Ovary (tissue), 3 donors: Measurements from ENCODE around the gene PFN2.

Experiments
- EP300 ChIP-seq: sonication (generic); formaldehyde crosslinking; IDR thresholded peaks from one replicate; pipeline ENCODE4 v1.6.1; 2017; ENCODE audit warnings: antibody characterized with exemption
- POLR2A ChIP-seq: fragments of 450-650 bp; IDR thresholded peaks from one replicate; pipeline ENCODE4 v1.6.1; 2017; ENCODE audit warnings: antibody characterized with exemption, mild to moderate bottlenecking, moderate library complexity
- TF ChIP-seq, protein P1 (sequence below), 3 donors: fragments of 450-650 bp in 2 of 3; fragments of 200-600 bp in 1 of 3; IDR thresholded peaks; one replicate each; pipeline versions ENCODE4 v1.5.1 to v1.8.0; 2016 to 2022; ENCODE audit warnings: antibody characterized with exemption in 3 of 3, mild to moderate bottlenecking in 1 of 3
- donor health status: DM: no; HTN: no; CAD: no.

DNA sequence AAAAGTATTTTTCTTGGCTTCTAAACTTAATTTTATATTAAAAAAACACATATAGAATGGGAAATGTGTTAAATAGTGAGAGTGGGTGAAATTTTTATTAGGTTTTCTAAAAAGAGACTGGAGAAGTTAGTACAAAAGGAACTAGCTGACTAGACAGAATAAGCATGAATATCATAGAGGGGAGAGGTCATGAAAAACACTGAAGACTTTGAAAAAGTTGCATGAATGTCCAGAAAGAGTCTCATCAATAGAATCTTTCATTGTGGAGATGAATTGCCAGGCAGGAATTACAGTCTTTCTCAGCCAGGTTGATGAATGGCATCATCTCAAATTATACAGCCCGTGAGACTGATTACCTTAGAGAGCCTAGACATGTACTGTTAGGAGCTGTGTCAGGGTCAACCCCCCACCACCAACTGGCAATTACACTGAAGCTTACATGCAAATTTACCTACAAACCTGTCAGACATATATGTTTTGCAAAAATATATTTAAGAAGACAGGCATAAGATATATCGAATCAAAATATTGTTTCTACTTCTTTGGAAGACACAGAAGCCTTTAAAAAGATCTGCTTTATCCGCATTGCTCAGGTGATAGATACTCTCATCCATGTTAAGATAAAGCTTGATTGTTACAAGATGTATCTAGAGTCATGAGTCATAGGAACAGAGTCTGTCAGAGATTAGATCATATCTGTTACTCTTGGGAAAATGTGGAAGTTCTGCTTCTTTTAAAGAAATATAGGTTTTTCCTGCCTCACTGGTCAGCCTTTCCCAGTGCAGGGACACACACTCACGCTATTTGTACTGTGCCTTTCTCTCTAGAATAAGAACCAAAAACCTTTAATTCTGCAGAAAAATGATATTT, 34.8 kb upstream of the PFN2 start:
- TF ChIP-seq, protein P1, sequence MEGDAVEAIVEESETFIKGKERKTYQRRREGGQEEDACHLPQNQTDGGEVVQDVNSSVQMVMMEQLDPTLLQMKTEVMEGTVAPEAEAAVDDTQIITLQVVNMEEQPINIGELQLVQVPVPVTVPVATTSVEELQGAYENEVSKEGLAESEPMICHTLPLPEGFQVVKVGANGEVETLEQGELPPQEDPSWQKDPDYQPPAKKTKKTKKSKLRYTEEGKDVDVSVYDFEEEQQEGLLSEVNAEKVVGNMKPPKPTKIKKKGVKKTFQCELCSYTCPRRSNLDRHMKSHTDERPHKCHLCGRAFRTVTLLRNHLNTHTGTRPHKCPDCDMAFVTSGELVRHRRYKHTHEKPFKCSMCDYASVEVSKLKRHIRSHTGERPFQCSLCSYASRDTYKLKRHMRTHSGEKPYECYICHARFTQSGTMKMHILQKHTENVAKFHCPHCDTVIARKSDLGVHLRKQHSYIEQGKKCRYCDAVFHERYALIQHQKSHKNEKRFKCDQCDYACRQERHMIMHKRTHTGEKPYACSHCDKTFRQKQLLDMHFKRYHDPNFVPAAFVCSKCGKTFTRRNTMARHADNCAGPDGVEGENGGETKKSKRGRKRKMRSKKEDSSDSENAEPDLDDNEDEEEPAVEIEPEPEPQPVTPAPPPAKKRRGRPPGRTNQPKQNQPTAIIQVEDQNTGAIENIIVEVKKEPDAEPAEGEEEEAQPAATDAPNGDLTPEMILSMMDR (IDR thresholded peaks at IDR 0.05), result no peak
- TF ChIP-seq POLR2A, result no peak
- no peak for TF ChIP-seq EP300
